Right renal pelvis (tissue), 4 donors: ENCODE results near the gene CACNA1I. TPM values are rescaled to one million over a fixed set of nuclear protein-coding genes. Genes with fewer than 3 reads are reported as not detected.

ENCODE experiments used
- DNase-seq, 4 donors: peaks; one replicate each; pipeline ENCODE4 v3.0.0-alpha.2; 2013; ENCODE audit warnings: low read depth in 4 of 4, low spot score in 3 of 4, missing footprints in 1 of 4
- polyA plus RNA-seq, 4 donors: library from polyadenylated mRNA; unstranded; fragments of 120-200 nt; gene quantifications; one replicate each; pipeline ENCODE4 v1.2.1, GENCODE V29; 2013; ENCODE audit not compliant: insufficient read length in 4 of 4

Gene CACNA1I
- polyA plus RNA-seq, 4 donors = 0.03 to 0.08 (median 0.06) TPM

GRCh38 chr22:39713799-39714290 lies 143.3 kb downstream of the CACNA1I start:
- DNase-seq = no peak

DNA sequence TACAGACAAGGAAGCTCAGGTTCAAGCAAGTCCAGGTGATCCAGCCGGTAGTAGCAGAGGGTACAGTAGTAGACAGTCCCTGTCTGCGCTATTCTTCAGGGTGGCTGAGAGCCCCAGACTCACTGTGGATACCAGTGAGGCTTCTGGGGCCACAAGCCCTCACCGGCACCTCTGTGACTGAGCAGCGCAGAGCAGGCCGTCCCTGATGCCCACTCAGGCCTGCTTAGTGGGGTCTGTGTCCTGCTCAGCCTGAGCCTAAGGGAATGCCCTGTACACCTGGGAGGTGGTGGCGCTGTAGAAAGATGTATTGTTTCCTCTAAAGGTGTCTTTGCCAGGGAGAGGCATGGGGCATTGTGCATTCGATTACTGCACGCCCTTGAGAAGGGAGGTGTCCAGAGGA lies 143.8 kb downstream of the CACNA1I start:
- DNase-seq = no peak

DNA sequence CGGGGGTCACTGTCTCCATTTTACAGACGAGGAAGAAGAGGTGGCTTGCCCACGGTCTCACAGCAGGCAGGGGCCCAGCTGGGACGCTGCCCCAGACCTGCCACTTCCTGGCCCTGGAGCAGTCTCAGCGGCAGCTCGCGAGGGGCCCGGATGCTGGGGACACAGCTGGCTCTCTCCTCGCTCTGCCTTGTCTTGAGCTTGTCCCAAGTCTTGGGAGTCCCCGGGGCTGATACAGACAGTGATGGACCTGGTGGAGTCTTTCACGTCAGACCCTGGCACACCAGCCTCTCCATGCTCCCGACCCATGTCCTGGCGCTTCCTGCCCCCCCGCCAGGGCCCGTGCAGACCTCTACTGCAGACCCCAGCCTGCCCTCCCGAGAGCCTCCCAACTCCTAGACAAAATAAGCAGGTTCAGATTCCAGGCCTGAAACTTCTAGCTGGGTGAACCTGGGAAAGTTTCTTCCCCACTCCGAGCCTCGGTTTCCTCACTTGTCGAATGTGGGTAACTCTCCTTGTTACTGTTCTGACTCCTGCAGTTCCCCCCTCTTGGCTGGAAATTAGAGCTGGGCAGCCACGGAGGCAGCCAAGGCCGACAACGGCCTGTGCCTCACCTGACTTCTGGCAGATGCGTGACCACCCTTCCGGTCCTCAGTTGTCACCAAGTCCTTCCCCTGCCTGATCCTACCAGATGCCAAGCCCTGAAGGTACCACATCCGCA lies 145.4 kb downstream of the CACNA1I start:
- no peak for DNase-seq

GRCh38 chr22:39716534-39716933 lies 146.0 kb downstream of the CACNA1I start:
- DNase-seq = no peak

- no peak for DNase-seq
Observed at GRCh38 chr22:39717099-39717498, 146.5 kb downstream of the CACNA1I start.

DNA sequence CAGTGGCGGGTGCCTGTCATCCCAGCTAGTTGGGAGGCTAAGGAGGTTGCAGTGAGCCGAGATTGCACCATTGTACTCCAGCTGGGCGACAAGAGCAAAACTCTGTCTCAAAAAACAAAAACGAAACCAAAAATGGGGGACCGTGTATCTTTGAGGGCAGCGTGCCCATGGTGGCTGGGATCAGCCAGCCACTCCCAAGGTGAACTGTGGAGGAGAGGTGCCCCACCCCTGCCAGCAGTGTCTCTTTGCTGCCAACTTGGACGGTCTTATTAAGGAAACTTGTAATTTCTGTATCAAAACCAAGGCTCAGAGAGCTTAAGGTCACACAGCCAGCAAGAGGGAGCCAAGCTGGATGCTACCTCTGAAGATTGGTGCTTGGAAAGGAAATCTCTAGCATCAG lies 147.7 kb downstream of the CACNA1I start:
- no peak for DNase-seq

GRCh38 chr22:39718921-39719475 lies 148.4 kb downstream of the CACNA1I start:
- no peak for DNase-seq

- DNase-seq = no peak
Observed at GRCh38 chr22:39719559-39720450, 149.3 kb downstream of the CACNA1I start.

DNA sequence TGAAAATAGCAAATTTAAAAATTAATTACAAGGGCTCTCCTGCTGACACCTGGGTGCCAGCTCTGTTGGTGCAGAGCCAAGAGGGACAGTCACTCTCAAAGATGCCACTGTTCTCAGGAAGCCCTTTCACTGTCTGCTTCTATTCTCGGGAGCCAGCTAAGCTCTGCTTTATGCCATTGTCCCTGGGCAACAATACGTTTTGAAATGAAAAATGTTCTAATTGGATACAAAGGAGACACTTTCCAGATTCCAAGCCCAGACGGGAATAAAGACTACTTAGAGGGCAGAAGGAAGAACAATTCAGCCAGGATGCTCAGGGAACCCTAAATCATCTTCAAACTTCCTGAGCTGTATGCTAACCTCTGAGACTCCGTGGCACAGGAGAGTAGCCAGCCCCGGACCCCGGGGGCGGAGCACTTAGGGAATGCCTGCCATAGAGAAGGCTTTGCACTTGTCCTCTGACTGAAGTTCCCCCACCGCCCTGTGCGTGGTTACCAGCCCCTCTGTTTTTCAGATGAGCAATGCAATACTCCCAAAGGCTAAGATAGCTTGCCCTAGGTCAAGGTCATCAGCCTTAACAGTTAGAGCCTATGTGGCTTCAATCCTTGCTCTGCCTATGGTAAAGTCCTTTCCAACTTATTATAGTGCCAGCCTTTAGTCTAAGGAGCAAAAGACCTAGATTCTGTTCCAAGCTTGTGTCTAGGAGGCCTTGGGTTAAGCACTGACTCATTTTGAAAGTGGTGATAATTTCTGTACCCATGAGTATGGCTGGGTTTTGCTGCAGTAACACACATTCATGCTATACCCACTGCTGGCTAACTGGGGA lies 150.9 kb downstream of the CACNA1I start:
- no peak for DNase-seq

GRCh38 chr22:39722032-39722325 lies 151.4 kb downstream of the CACNA1I start:
- no peak for DNase-seq

DNA sequence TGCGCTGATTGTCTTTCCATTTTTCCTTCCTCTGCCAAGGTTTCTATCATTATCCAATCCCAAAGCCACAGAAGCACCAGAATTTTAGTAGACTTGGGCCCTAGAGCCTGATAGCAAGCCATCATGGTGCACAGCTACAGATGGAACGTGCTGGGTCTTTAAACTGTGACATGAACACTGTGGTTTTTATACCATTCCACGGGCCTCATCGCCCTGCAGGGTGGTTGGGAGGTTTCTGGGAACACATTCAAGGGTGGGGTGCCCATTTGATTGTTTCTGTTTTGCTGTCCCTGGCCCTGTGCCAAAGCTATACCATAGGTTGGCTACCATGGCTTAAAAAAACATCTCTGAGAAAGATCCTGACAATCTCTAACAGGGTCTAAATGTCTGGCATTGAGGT lies 151.9 kb downstream of the CACNA1I start:
- no peak for DNase-seq

DNA sequence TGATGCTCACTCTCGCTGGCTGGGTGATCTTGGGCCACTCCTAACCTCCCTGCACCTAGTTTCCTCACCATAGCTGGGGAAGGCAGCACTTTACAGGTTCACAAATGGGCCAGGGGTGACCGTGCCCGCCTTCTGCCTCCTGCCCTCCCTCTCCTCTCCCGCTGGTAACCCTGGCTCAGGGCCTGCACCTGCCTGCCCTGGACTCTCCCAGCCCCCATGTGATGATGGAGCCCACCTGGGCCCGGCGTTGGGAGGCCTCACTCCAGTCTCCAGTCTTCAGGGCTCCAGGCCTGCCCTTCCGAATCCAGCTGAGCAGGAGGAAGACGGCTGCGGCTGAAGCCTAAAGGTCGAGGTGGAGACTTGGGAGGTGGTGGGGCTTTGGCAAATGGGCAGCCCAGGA lies 152.9 kb downstream of the CACNA1I start:
- no peak for DNase-seq

DNA sequence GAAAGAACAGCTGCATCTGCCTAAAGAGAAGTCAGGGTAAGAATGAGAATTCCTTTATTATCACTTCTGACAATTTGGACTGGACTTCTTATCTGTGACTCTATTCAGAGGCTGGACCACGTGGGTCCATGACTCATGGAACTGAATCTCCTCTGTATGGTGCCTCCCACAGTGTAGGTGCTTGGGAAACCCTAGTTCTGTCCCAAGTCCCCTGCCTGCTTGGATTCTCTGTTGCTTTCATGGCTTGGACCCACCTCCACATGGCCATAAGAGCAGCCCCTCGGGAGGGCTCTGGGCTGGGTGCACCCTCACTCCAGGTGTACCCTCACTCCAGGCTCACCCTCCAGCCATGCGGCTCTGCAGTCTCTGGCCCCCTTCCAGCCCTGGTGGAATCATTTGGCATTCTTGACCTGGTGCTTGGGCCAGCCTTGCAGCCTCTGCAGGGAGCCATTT lies 153.4 kb downstream of the CACNA1I start:
- no peak for DNase-seq

DNA sequence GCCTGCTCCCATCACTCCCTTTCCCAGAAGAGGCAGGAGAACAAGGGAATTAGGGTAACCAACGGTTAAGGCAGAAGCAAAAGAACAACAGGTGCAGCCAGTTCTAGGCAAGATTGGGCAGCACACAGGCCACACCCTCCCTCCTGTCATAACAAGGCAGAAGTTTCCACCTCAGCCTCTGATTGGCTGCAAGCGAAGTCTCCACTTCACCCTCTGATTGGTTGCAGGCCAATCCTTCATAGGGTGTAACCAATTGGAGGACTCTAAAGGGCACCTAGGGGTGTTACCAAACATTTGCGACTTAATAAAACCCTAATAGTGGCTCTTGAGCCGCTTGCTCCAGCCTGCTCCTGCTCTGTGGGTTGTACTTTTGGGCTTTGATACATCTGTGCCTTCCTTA lies 153.8 kb downstream of the CACNA1I start:
- DNase-seq = no peak

DNA sequence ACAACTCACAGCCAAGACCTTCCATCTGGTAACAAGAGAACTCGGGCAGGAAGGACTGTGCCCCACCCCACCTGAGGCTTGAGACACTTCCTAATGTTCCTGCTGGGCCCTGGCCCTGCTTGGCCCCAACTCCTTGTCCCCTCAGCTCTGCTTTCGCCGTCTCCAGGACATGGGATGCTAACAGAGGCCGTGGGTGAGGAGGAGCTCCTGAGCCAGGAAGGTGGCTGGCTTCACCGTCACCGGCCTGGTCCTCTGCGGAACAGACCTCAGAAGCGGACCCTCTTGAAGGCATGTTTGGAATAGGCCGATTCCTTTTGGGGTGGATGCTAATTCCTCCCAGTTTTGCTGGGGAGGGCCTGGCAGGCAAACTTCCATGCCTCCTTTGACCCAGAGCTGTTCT lies 154.3 kb downstream of the CACNA1I start:
- no peak for DNase-seq

- no peak for DNase-seq
Observed at GRCh38 chr22:39725351-39726035, 154.9 kb downstream of the CACNA1I start.

- DNase-seq = no peak
Observed at GRCh38 chr22:39727541-39727940, 157.0 kb downstream of the CACNA1I start.

DNA sequence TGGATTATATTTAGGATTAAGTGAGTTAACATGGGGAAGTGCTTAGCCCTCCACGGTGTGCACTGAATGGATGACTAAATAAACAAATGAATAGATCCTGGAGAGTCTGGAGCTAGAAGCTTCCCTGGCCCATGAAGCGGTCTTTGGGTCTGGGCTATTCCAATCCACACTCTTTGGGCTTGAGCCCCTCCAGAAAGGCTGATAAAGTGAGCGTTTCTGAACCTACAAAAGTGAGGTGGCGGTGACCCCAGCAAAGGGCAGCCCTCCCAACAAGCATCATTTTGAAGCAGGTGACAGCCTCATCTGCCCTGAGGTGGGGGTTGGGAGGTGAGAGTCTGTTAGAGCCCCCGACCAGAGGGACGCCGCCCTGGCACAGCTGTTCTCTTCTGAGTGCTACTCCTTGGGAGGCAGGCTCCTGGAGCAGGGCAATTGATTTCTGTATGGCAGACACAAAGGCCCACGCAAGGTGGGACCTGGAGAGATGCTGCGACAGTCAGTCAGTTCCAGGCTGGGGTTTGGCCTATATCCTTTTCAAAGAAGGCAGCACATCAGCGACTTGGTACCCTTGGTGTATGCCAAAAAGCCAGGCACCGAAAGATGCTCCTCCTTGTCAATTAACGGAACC lies 157.8 kb downstream of the CACNA1I start:
- DNase-seq = no peak

GRCh38 chr22:39729141-39729934 lies 158.8 kb downstream of the CACNA1I start:
- no peak for DNase-seq
